Measurements from ENCODE around the gene CYTH1. TPM values are rescaled to one million over a fixed set of nuclear protein-coding genes. Genes with fewer than 3 reads are reported as not detected.

CYTH1 gene
- total and polyA plus RNA-seq, 10 of the 15 experiments (the other 5 are each of a cell fraction or from before 2014, with no cell fraction given), result 6.6 to 188 (median 145) TPM

DNA sequence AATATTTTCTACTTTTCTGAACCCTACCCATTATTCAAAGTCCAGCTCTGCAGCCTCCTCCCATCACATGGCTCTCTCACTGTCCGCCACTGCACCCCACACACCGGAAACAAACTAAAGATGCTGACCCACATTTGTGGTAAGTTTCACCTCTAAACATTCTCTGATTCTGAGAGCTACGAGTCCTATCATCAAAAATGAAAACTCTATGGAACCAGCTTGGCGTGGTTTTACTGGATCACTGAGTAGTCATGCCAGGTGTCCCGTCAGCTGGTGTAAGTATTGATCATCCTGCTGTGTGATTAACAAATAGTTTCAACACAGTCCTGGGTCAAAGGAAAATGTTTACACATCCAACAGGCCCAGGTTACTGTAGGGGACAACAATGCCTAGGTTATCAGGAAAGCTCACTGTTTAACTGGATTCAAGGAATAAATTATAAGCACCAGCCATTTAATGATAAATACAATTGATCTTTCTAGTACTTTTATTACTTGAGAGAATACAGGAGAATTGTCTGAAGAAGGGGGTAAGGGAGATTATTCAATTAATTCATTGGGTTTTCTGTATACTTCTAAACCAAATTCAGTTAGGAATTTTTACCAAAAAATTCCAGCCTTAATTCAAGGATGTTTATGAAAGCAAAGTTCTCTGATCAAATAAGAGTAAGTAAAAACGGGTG, 33.9 kb downstream of the CYTH1 start (continued):
- no peak for TF ChIP-seq CEBPZ (IDR thresholded peaks at IDR 0.05; ENCODE audit: low read depth, low read length)
- no peak for TF ChIP-seq HCFC1 (IDR thresholded peaks at IDR 0.05; ENCODE audit: low read length)
- TF ChIP-seq RELA (IDR thresholded peaks at IDR 0.05; ENCODE audit: borderline replicate concordance, partially characterized antibody), result no peak
- TF ChIP-seq RELB (IDR thresholded peaks at IDR 0.05; ENCODE audit: low read depth), result no peak
- TF ChIP-seq IRF4 (IDR thresholded peaks at IDR 0.05; ENCODE audit: low read depth, low read length), result peak; percentile 21; the same call in 1 of the 2 replicates
- TF ChIP-seq E4F1 (IDR thresholded peaks at IDR 0.05; ENCODE audit: borderline replicate concordance, partially characterized antibody), result no peak
- no peak for TF ChIP-seq LARP7 (IDR thresholded peaks at IDR 0.05)
- TF ChIP-seq BCL11A (IDR thresholded peaks at IDR 0.05; ENCODE audit: low read depth, low read length), result peak; percentile 40
- TF ChIP-seq IRF5 (IDR thresholded peaks at IDR 0.05; ENCODE audit: borderline replicate concordance), result no peak
- no peak for TF ChIP-seq JUND (IDR thresholded peaks at IDR 0.05; ENCODE audit: low read depth, low read length)
- TF ChIP-seq ATF3 (IDR thresholded peaks at IDR 0.05; ENCODE audit: borderline replicate concordance, extremely low read depth, low read depth, low read length), result no peak
- TF ChIP-seq SUZ12 (IDR thresholded peaks at IDR 0.05; ENCODE audit: unreplicated experiment), result no peak
- TF ChIP-seq NR2C2 (IDR thresholded peaks at IDR 0.05; ENCODE audit: borderline replicate concordance, control insufficient read depth, insufficient read length, low read depth), result no peak
- TF ChIP-seq EZH2 (IDR thresholded peaks at IDR 0.05; ENCODE audit: borderline replicate concordance, control insufficient read depth, low read depth, low read length), result no peak
- no peak for TF ChIP-seq ZBED1 (IDR thresholded peaks at IDR 0.05; ENCODE audit: borderline replicate concordance)
- TF ChIP-seq SMARCA5 (IDR thresholded peaks at IDR 0.05), result no peak
- no peak for TF ChIP-seq FOXM1 (IDR thresholded peaks at IDR 0.05; ENCODE audit: low read depth, low read length)
- no peak for TF ChIP-seq ZNF217 (IDR thresholded peaks at IDR 0.05)
- no peak for TF ChIP-seq RFX5 (IDR thresholded peaks at IDR 0.05; ENCODE audit: low read depth, low read length)
- TF ChIP-seq STAT1 (conservative IDR thresholded peaks at IDR 0.05), result no peak

Data from GM12878 (cell line).